ENCODE results near the gene TMCC1.

Gene TMCC1

GRCh38 chr3:129606636-129607390 lies 286.7 kb downstream of the TMCC1 start, which contains the start of gene PLXND1:
PLXND1 (minus strand) TSS chr3:129606676; CDS start chr3:129606639, 37 bp downstream.
- peak; percentile 50 to 60 for DNase-seq

- DNase-seq: peak; percentile 12 to 27
Observed at GRCh38 chr3:129605922-129606635, 287.4 kb downstream of the TMCC1 start.

GRCh38 chr3:129605203-129605921 lies 288.1 kb downstream of the TMCC1 start:
- peak; percentile 38 to 42 for DNase-seq

- no peak for DNase-seq
Observed at GRCh38 chr3:129604767-129605166, 288.7 kb downstream of the TMCC1 start.

- no peak for DNase-seq
Observed at GRCh38 chr3:129603991-129604749, 289.3 kb downstream of the TMCC1 start.

- DNase-seq: no peak
Observed at GRCh38 chr3:129603561-129603942, 290.0 kb downstream of the TMCC1 start.

- DNase-seq: no peak
Observed at GRCh38 chr3:129602730-129603560, 290.6 kb downstream of the TMCC1 start.

GRCh38 chr3:129602309-129602708 lies 291.2 kb downstream of the TMCC1 start:
- DNase-seq: no peak

- no peak for DNase-seq
Observed at GRCh38 chr3:129601713-129602112, 291.8 kb downstream of the TMCC1 start.

- DNase-seq: no peak
Observed at GRCh38 chr3:129600348-129600747, 293.2 kb downstream of the TMCC1 start.

- DNase-seq: peak in 1 of 2 donors; percentile 72
Observed at GRCh38 chr3:129599607-129600006, 293.9 kb downstream of the TMCC1 start.

GRCh38 chr3:129599073-129599472 lies 294.4 kb downstream of the TMCC1 start:
- no peak for DNase-seq

GRCh38 chr3:129598484-129598883 lies 295.0 kb downstream of the TMCC1 start:
- DNase-seq: no peak

- DNase-seq: no peak
Observed at GRCh38 chr3:129598000-129598381, 295.5 kb downstream of the TMCC1 start.
